HEK293 (cell line): ENCODE results near the gene DYNC1I1.

Source experiments
- EGR2 ChIP-seq: fragments of 450-650 bp; formaldehyde crosslinking; IDR thresholded peaks from 2 replicates; pipeline ENCODE4 v1.5.1; 2016; ENCODE audit warnings: low read depth, missing biosample characterization, missing genetic modification characterization
- GLIS1 ChIP-seq: fragments of 450-650 bp; formaldehyde crosslinking; IDR thresholded peaks from 2 replicates; pipeline ENCODE4 v1.5.1; 2016; ENCODE audit warnings: missing biosample characterization, missing genetic modification characterization
- IKZF3 ChIP-seq: fragments of 450-650 bp; IDR thresholded peaks from 2 replicates; pipeline ENCODE4 v1.5.0; 2018; ENCODE audit warnings: missing biosample characterization, mild to moderate bottlenecking, missing genetic modification characterization, moderate library complexity
- KLF1 ChIP-seq: fragments of 450-650 bp; formaldehyde crosslinking; IDR thresholded peaks from 2 replicates; pipeline ENCODE4 v1.5.1; 2016; ENCODE audit warnings: missing biosample characterization, missing genetic modification characterization
- KLF9 ChIP-seq: fragments of 450-650 bp; formaldehyde crosslinking; IDR thresholded peaks from 2 replicates; pipeline ENCODE4 v1.5.1; 2016; ENCODE audit warnings: missing biosample characterization, missing genetic modification characterization, low read depth
- SP2 ChIP-seq: fragments of 450-650 bp; formaldehyde crosslinking; IDR thresholded peaks from 2 replicates; pipeline ENCODE4 v1.5.1; 2016; ENCODE audit warnings: missing biosample characterization, missing genetic modification characterization
- TRIM28 ChIP-seq: IDR thresholded peaks from 2 replicates; pipeline ENCODE4 v1.6.1; 2011; ENCODE audit warnings: low read length, control low read depth, borderline replicate concordance
- ZBTB17 ChIP-seq: fragments of 450-650 bp; formaldehyde crosslinking; IDR thresholded peaks from 2 replicates; pipeline ENCODE4 v1.5.1; 2016; ENCODE audit warnings: missing biosample characterization, missing genetic modification characterization
- ZBTB20 ChIP-seq: fragments of 450-650 bp; formaldehyde crosslinking; IDR thresholded peaks from 2 replicates; pipeline ENCODE4 v1.5.1; 2016; ENCODE audit warnings: missing biosample characterization, missing genetic modification characterization
- ZBTB21 ChIP-seq: fragments of 450-650 bp; formaldehyde crosslinking; IDR thresholded peaks from 2 replicates; pipeline ENCODE4 v1.5.1; 2017; ENCODE audit warnings: missing biosample characterization, missing genetic modification characterization
- ZEB2 ChIP-seq: fragments of 450-650 bp; formaldehyde crosslinking; IDR thresholded peaks from 2 replicates; pipeline ENCODE4 v1.5.1; 2016; ENCODE audit warnings: missing biosample characterization, missing genetic modification characterization
- ZNF202 ChIP-seq: fragments of 450-650 bp; formaldehyde crosslinking; IDR thresholded peaks from 2 replicates; pipeline ENCODE4 v1.5.1; 2016; ENCODE audit warnings: missing biosample characterization, missing genetic modification characterization, borderline replicate concordance
- ZNF341 ChIP-seq: fragments of 450-650 bp; formaldehyde crosslinking; IDR thresholded peaks from 2 replicates; pipeline ENCODE4; 2016; ENCODE audit warnings: low read depth, missing biosample characterization, missing genetic modification characterization
- ZNF37A ChIP-seq: fragments of 450-650 bp; IDR thresholded peaks from 2 replicates; pipeline ENCODE4 v1.5.1; 2018; ENCODE audit warnings: missing biosample characterization, missing genetic modification characterization
- ZNF660 ChIP-seq: fragments of 450-650 bp; IDR thresholded peaks from 2 replicates; pipeline ENCODE4 v1.5.1; 2018; ENCODE audit warnings: missing biosample characterization, mild to moderate bottlenecking, missing genetic modification characterization
- ZNF76 ChIP-seq: fragments of 450-650 bp; formaldehyde crosslinking; IDR thresholded peaks from 2 replicates; pipeline ENCODE4; 2016; ENCODE audit warnings: low read depth, missing biosample characterization, missing genetic modification characterization, borderline replicate concordance
- ZNF843 ChIP-seq: fragments of 450-650 bp; formaldehyde crosslinking; IDR thresholded peaks from 2 replicates; pipeline ENCODE4 v1.5.1; 2016; ENCODE audit warnings: missing biosample characterization, missing genetic modification characterization
- ZSCAN30 ChIP-seq: fragments of 450-650 bp; IDR thresholded peaks from 2 replicates; pipeline ENCODE4 v1.5.1; 2018; ENCODE audit warnings: missing biosample characterization, mild to moderate bottlenecking, missing genetic modification characterization, moderate library complexity
- TF ChIP-seq, protein P1 (sequence below): fragments of 450-650 bp; formaldehyde crosslinking; IDR thresholded peaks from 2 replicates; pipeline ENCODE4 v1.5.1; 2017; ENCODE audit warnings: missing biosample characterization, missing genetic modification characterization
- TF ChIP-seq, protein P2 (sequence below): fragments of 450-650 bp; formaldehyde crosslinking; IDR thresholded peaks from 2 replicates; pipeline ENCODE4 v1.5.1; 2016; ENCODE audit warnings: missing biosample characterization, missing genetic modification characterization
- TF ChIP-seq, protein P3 (sequence below): fragments of 450-650 bp; formaldehyde crosslinking; IDR thresholded peaks from 2 replicates; pipeline ENCODE4 v1.5.1; 2016; ENCODE audit warnings: missing biosample characterization, missing genetic modification characterization
- TF ChIP-seq, protein P4 (sequence below): fragments of 450-650 bp; formaldehyde crosslinking; conservative IDR thresholded peaks from 2 replicates; pipeline ENCODE4 v1.5.1; 2016; ENCODE audit warnings: low read depth, missing biosample characterization, missing genetic modification characterization
- TF ChIP-seq, protein P5 (sequence below): fragments of 450-650 bp; formaldehyde crosslinking; IDR thresholded peaks from 2 replicates; pipeline ENCODE4 v1.5.1; 2016; ENCODE audit warnings: missing biosample characterization, missing genetic modification characterization
- TF ChIP-seq, protein P6 (sequence below): fragments of 450-650 bp; formaldehyde crosslinking; IDR thresholded peaks from 2 replicates; pipeline ENCODE4 v1.5.1; 2016; ENCODE audit warnings: missing biosample characterization, missing genetic modification characterization

The DYNC1I1 gene

DNA sequence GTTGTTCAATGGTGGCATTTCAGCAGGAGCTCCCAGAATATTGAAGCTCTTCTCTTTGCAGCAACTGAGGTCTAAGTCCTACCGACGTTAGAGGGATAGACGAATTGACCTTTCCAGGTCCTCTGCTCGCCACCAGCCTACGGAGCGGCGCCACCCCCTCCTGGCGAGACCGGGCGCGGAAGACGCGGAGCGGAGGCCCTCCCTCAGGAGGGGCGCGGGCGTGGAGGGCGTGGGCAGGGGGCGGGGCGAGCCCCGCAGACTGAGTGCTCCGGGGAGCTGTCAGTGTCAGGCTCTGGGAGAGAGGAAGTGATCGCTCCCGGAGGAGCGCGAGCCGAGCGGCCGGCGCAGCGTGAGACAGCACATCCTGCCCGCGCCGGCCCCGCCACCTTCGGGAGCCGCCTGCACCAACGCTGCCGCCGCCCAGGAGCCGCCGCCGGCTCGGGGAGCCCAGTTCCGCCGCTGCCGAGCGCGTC, at the start of gene DYNC1I1 (continued):
- TF ChIP-seq, protein P1, sequence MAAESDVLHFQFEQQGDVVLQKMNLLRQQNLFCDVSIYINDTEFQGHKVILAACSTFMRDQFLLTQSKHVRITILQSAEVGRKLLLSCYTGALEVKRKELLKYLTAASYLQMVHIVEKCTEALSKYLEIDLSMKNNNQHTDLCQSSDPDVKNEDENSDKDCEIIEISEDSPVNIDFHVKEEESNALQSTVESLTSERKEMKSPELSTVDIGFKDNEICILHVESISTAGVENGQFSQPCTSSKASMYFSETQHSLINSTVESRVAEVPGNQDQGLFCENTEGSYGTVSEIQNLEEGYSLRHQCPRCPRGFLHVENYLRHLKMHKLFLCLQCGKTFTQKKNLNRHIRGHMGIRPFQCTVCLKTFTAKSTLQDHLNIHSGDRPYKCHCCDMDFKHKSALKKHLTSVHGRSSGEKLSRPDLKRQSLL (tag by site-specific recombination): peak; percentile 58; the same call in 1 of the 2 replicates
- TF ChIP-seq, protein P2, sequence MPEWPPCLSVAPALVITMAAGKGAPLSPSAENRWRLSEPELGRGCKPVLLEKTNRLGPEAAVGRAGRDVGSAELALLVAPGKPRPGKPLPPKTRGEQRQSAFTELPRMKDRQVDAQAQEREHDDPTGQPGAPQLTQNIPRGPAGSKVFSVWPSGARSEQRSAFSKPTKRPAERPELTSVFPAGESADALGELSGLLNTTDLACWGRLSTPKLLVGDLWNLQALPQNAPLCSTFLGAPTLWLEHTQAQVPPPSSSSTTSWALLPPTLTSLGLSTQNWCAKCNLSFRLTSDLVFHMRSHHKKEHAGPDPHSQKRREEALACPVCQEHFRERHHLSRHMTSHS: no peak
- no peak for TF ChIP-seq ZSCAN30 (tag by site-specific recombination)
- peak; percentile 87 for TF ChIP-seq SP2 (tag by site-specific recombination)
- peak; percentile 95 for TF ChIP-seq KLF9 (tag by site-specific recombination)
- peak; percentile 83 for TF ChIP-seq IKZF3 (tag by site-specific recombination)
- TF ChIP-seq, protein P3, sequence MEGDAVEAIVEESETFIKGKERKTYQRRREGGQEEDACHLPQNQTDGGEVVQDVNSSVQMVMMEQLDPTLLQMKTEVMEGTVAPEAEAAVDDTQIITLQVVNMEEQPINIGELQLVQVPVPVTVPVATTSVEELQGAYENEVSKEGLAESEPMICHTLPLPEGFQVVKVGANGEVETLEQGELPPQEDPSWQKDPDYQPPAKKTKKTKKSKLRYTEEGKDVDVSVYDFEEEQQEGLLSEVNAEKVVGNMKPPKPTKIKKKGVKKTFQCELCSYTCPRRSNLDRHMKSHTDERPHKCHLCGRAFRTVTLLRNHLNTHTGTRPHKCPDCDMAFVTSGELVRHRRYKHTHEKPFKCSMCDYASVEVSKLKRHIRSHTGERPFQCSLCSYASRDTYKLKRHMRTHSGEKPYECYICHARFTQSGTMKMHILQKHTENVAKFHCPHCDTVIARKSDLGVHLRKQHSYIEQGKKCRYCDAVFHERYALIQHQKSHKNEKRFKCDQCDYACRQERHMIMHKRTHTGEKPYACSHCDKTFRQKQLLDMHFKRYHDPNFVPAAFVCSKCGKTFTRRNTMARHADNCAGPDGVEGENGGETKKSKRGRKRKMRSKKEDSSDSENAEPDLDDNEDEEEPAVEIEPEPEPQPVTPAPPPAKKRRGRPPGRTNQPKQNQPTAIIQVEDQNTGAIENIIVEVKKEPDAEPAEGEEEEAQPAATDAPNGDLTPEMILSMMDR (tag by site-specific recombination): peak; percentile 63
- TF ChIP-seq ZNF660: peak; percentile 78; the same call in 1 of the 2 replicates
- TF ChIP-seq, protein P4, sequence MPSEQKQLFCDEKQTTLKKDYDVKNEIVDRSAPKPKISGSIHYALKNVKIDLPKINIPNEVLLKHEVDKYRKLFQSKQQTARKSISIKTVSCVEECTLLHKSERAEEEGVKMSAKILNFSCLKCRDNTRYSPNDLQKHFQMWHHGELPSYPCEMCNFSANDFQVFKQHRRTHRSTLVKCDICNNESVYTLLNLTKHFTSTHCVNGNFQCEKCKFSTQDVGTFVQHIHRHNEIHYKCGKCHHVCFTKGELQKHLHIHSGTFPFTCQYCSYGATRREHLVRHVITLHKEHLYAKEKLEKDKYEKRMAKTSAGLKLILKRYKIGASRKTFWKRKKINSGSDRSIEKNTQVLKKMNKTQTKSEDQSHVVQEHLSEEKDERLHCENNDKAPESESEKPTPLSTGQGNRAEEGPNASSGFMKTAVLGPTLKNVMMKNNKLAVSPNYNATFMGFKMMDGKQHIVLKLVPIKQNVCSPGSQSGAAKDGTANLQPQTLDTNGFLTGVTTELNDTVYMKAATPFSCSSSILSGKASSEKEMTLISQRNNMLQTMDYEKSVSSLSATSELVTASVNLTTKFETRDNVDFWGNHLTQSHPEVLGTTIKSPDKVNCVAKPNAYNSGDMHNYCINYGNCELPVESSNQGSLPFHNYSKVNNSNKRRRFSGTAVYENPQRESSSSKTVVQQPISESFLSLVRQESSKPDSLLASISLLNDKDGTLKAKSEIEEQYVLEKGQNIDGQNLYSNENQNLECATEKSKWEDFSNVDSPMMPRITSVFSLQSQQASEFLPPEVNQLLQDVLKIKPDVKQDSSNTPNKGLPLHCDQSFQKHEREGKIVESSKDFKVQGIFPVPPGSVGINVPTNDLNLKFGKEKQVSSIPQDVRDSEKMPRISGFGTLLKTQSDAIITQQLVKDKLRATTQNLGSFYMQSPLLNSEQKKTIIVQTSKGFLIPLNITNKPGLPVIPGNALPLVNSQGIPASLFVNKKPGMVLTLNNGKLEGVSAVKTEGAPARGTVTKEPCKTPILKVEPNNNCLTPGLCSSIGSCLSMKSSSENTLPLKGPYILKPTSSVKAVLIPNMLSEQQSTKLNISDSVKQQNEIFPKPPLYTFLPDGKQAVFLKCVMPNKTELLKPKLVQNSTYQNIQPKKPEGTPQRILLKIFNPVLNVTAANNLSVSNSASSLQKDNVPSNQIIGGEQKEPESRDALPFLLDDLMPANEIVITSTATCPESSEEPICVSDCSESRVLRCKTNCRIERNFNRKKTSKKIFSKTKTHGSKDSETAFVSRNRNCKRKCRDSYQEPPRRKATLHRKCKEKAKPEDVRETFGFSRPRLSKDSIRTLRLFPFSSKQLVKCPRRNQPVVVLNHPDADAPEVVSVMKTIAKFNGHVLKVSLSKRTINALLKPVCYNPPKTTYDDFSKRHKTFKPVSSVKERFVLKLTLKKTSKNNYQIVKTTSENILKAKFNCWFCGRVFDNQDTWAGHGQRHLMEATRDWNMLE (tag by site-specific recombination): no peak
- peak; percentile 57 for TF ChIP-seq ZEB2 (tag by site-specific recombination)
- peak; percentile 10; the same call in 1 of the 2 replicates for TF ChIP-seq ZNF341 (tag by site-specific recombination)
- TF ChIP-seq, protein P5, sequence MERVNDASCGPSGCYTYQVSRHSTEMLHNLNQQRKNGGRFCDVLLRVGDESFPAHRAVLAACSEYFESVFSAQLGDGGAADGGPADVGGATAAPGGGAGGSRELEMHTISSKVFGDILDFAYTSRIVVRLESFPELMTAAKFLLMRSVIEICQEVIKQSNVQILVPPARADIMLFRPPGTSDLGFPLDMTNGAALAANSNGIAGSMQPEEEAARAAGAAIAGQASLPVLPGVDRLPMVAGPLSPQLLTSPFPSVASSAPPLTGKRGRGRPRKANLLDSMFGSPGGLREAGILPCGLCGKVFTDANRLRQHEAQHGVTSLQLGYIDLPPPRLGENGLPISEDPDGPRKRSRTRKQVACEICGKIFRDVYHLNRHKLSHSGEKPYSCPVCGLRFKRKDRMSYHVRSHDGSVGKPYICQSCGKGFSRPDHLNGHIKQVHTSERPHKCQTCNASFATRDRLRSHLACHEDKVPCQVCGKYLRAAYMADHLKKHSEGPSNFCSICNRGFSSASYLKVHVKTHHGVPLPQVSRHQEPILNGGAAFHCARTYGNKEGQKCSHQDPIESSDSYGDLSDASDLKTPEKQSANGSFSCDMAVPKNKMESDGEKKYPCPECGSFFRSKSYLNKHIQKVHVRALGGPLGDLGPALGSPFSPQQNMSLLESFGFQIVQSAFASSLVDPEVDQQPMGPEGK: peak; percentile 80
- TF ChIP-seq GLIS1 (tag by site-specific recombination): peak; percentile 25; the same call in 1 of the 2 replicates
- peak; percentile 34; the same call in 1 of the 2 replicates for TF ChIP-seq ZNF843 (tag by site-specific recombination)
- TF ChIP-seq ZBTB20 (tag by site-specific recombination): peak; percentile 31; the same call in 1 of the 2 replicates
- TF ChIP-seq ZNF37A: no peak
- TF ChIP-seq ZNF202 (tag by site-specific recombination): no peak
- TF ChIP-seq, protein P6, sequence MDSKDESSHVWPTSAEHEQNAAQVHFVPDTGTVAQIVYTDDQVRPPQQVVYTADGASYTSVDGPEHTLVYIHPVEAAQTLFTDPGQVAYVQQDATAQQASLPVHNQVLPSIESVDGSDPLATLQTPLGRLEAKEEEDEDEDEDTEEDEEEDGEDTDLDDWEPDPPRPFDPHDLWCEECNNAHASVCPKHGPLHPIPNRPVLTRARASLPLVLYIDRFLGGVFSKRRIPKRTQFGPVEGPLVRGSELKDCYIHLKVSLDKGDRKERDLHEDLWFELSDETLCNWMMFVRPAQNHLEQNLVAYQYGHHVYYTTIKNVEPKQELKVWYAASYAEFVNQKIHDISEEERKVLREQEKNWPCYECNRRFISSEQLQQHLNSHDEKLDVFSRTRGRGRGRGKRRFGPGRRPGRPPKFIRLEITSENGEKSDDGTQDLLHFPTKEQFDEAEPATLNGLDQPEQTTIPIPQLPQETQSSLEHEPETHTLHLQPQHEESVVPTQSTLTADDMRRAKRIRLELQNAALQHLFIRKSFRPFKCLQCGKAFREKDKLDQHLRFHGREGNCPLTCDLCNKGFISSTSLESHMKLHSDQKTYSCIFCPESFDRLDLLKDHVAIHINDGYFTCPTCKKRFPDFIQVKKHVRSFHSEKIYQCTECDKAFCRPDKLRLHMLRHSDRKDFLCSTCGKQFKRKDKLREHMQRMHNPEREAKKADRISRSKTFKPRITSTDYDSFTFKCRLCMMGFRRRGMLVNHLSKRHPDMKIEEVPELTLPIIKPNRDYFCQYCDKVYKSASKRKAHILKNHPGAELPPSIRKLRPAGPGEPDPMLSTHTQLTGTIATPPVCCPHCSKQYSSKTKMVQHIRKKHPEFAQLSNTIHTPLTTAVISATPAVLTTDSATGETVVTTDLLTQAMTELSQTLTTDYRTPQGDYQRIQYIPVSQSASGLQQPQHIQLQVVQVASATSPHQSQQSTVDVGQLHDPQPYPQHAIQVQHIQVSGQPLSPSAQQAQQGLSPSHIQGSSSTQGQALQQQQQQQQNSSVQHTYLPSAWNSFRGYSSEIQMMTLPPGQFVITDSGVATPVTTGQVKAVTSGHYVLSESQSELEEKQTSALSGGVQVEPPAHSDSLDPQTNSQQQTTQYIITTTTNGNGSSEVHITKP: peak; percentile 40; the same call in 1 of the 2 replicates
- TF ChIP-seq KLF1 (tag by site-specific recombination): peak; percentile 95
- TF ChIP-seq ZNF76 (tag by site-specific recombination): no peak
- TF ChIP-seq EGR2: peak; percentile 89
- TF ChIP-seq TRIM28: no peak
- TF ChIP-seq ZBTB21 (tag by site-specific recombination): no peak
- TF ChIP-seq ZBTB17 (tag by site-specific recombination): peak; percentile 64
- TF ChIP-seq, all 188 proteins: peak for 36
